DLD1 (cell line): ENCODE data around the gene ADAMTSL3.

Experiments
- in situ Hi-C: cut with HindIII; loops from 2 replicates; pipeline ENCODE4 v1.10.0; 2017; ENCODE audit warnings: low sequenced_read_pairs

The ADAMTSL3 gene

GRCh38 chr15:83816124-83816883, 162.4 kb downstream of the ADAMTSL3 start:
- in situ Hi-C loops: no loop called here

- in situ Hi-C loops: no loop called here
Observed at GRCh38 chr15:83818591-83818990, 164.7 kb downstream of the ADAMTSL3 start.

GRCh38 chr15:83830381-83830780, 176.5 kb downstream of the ADAMTSL3 start:
- in situ Hi-C loops: no loop called here

- in situ Hi-C loops: no loop called here
Observed at GRCh38 chr15:83833569-83833968, 179.6 kb downstream of the ADAMTSL3 start.

- in situ Hi-C loops: no loop called here
Observed at GRCh38 chr15:83835479-83835878, 181.6 kb downstream of the ADAMTSL3 start.

GRCh38 chr15:83837945-83838571, 184.1 kb downstream of the ADAMTSL3 start:
- in situ Hi-C loops: no loop called here

GRCh38 chr15:83838763-83839162, 184.8 kb downstream of the ADAMTSL3 start:
- in situ Hi-C loops: no loop called here

GRCh38 chr15:83842281-83842680, 188.4 kb downstream of the ADAMTSL3 start:
- in situ Hi-C loops: no loop called here

- in situ Hi-C loops: no loop called here
Observed at GRCh38 chr15:83843471-83843871, 189.5 kb downstream of the ADAMTSL3 start.

- in situ Hi-C loops: no loop called here
Observed at GRCh38 chr15:83844742-83845141, 190.8 kb downstream of the ADAMTSL3 start.

GRCh38 chr15:83845230-83845629, 191.3 kb downstream of the ADAMTSL3 start:
- in situ Hi-C loops: no loop called here

- in situ Hi-C loops: no loop called here
Observed at GRCh38 chr15:83846847-83847246, 192.9 kb downstream of the ADAMTSL3 start.

- in situ Hi-C loops: no loop called here
Observed at GRCh38 chr15:83848315-83849050, 194.6 kb downstream of the ADAMTSL3 start.

- in situ Hi-C loops: no loop called here
Observed at GRCh38 chr15:83850015-83850414, 196.1 kb downstream of the ADAMTSL3 start.

GRCh38 chr15:83850501-83851245, 196.8 kb downstream of the ADAMTSL3 start:
- in situ Hi-C loops: no loop called here

- in situ Hi-C loops: no loop called here
Observed at GRCh38 chr15:83853232-83853631, 199.3 kb downstream of the ADAMTSL3 start.

GRCh38 chr15:83854321-83854720, 200.4 kb downstream of the ADAMTSL3 start:
- in situ Hi-C loops: no loop called here

- in situ Hi-C loops: no loop called here
Observed at GRCh38 chr15:83854950-83855707, 201.2 kb downstream of the ADAMTSL3 start.

GRCh38 chr15:83855956-83856355, 202.0 kb downstream of the ADAMTSL3 start:
- in situ Hi-C loops: no loop called here

GRCh38 chr15:83858820-83859505, 205.0 kb downstream of the ADAMTSL3 start:
- in situ Hi-C loops: no loop called here
